HG03135 (cell line): Measurements from ENCODE around the gene TBC1D16.
"Not testable (repeated sequence)": the region's sequence is repeated elsewhere in the genome, so short reads cannot be mapped to it uniquely, and the experiment has no call there.

Source experiments
- ATAC-seq: cut with Tn5 transposase; IDR thresholded peaks from one replicate; pipeline ENCODE4 v1.9.1; 2021; ENCODE audit warnings: mild to moderate bottlenecking, moderate library complexity; ENCODE audit not compliant: unreplicated experiment

Gene TBC1D16

GRCh38 chr17:79977708-79978547 lies 57.7 kb downstream of the TBC1D16 start:
- ATAC-seq, result no peak

GRCh38 chr17:79977161-79977631 lies 58.5 kb downstream of the TBC1D16 start:
- ATAC-seq, result no peak

GRCh38 chr17:79976451-79976850 lies 59.2 kb downstream of the TBC1D16 start:
- no peak for ATAC-seq

GRCh38 chr17:79975498-79976134 lies 60.1 kb downstream of the TBC1D16 start:
- no peak for ATAC-seq

- no peak for ATAC-seq
Measured at GRCh38 chr17:79974566-79975497, 60.8 kb downstream of the TBC1D16 start.

- ATAC-seq, result no peak
Measured at GRCh38 chr17:79971651-79972050, 64.0 kb downstream of the TBC1D16 start.

GRCh38 chr17:79970576-79971068 lies 65.0 kb downstream of the TBC1D16 start:
- ATAC-seq, result no peak

GRCh38 chr17:79969906-79970305 lies 65.8 kb downstream of the TBC1D16 start:
- ATAC-seq, result no peak

- no peak for ATAC-seq
Measured at GRCh38 chr17:79968116-79968515, 67.6 kb downstream of the TBC1D16 start.

GRCh38 chr17:79966681-79967080 lies 69.0 kb downstream of the TBC1D16 start:
- ATAC-seq, result no peak

GRCh38 chr17:79965806-79966205 lies 69.9 kb downstream of the TBC1D16 start:
- ATAC-seq, result no peak

- not testable (repeated sequence) for ATAC-seq
Measured at GRCh38 chr17:79962467-79962866, 73.2 kb downstream of the TBC1D16 start.

- ATAC-seq, result not testable (repeated sequence)
Measured at GRCh38 chr17:79961567-79961966, 74.1 kb downstream of the TBC1D16 start.

- ATAC-seq, result no peak
Measured at GRCh38 chr17:79960788-79961522, 74.7 kb downstream of the TBC1D16 start.

- no peak for ATAC-seq
Measured at GRCh38 chr17:79959042-79959441, 76.6 kb downstream of the TBC1D16 start.

GRCh38 chr17:79956853-79957252 lies 78.8 kb downstream of the TBC1D16 start:
- no peak for ATAC-seq

GRCh38 chr17:79956441-79956735 lies 79.3 kb downstream of the TBC1D16 start:
- not testable (repeated sequence) for ATAC-seq

- ATAC-seq, result no peak
Measured at GRCh38 chr17:79955691-79956440, 79.8 kb downstream of the TBC1D16 start.

GRCh38 chr17:79955167-79955549 lies 80.5 kb downstream of the TBC1D16 start:
- no peak for ATAC-seq
